Measurements from ENCODE around the gene KRT3.

Gene KRT3

GRCh38 chr12:52826611-52827498 is 30.9 kb upstream of the KRT3 start:
- DNase-seq: no peak

- DNase-seq: no peak
Measured at GRCh38 chr12:52825961-52826360, 30.0 kb upstream of the KRT3 start.

GRCh38 chr12:52824741-52825410 is 29.0 kb upstream of the KRT3 start:
- no peak for DNase-seq

GRCh38 chr12:52823761-52824450 is 28.0 kb upstream of the KRT3 start:
- no peak for DNase-seq

- no peak for DNase-seq
Measured at GRCh38 chr12:52822771-52823510, 27.0 kb upstream of the KRT3 start.

GRCh38 chr12:52821826-52822660 is 26.1 kb upstream of the KRT3 start:
- DNase-seq: no peak

- DNase-seq: no peak
Measured at GRCh38 chr12:52821071-52821730, 25.3 kb upstream of the KRT3 start.

GRCh38 chr12:52820521-52820920 is 24.6 kb upstream of the KRT3 start:
- no peak for DNase-seq

- DNase-seq: no peak
Measured at GRCh38 chr12:52819731-52820510, 24.0 kb upstream of the KRT3 start.

GRCh38 chr12:52818887-52819420 is 23.0 kb upstream of the KRT3 start:
- DNase-seq: no peak

- DNase-seq: no peak
Measured at GRCh38 chr12:52818388-52818787, 22.5 kb upstream of the KRT3 start.

- no peak for DNase-seq
Measured at GRCh38 chr12:52817699-52818238, 21.9 kb upstream of the KRT3 start.

- DNase-seq: no peak
Measured at GRCh38 chr12:52817003-52817698, 21.2 kb upstream of the KRT3 start.

- no peak for DNase-seq
Measured at GRCh38 chr12:52815676-52816588, 20.0 kb upstream of the KRT3 start.

- DNase-seq: no peak
Measured at GRCh38 chr12:52815161-52815560, 19.2 kb upstream of the KRT3 start.

GRCh38 chr12:52814710-52815155 is 18.8 kb upstream of the KRT3 start:
- DNase-seq: no peak

GRCh38 chr12:52813885-52814709 is 18.2 kb upstream of the KRT3 start, which contains the start of gene KRT4:
TSS of gene KRT4 (minus strand) at chr12:52814116. CDS start at chr12:52814058, 58 bp downstream.
- DNase-seq: no peak

Data from activated CD4-positive, alpha-beta T cell treated with anti-CD3 and anti-CD28 coated beads, Interleukin-2, amount 50 U/mL, for 4 hours (primary cell).